PFSK-1 (cell line): ENCODE data around the gene DLGAP1.

Experiments
- FOXP2 ChIP-seq: optimal IDR thresholded peaks from 2 replicates; pipeline ENCODE3; 2011; ENCODE audit warnings: borderline replicate concordance, control low read depth, inconsistent platforms; ENCODE audit not compliant: insufficient read depth; ENCODE audit errors: extremely low read length, extremely low read depth
- POLR2AphosphoS5 ChIP-seq: IDR thresholded peaks from 2 replicates; pipeline ENCODE4 v1.6.1; 2012; ENCODE audit warnings: low read depth, mild to moderate bottlenecking, control low read depth, low read length, moderate library complexity
- REST ChIP-seq, 2 experiments: IDR thresholded peaks; 2 replicates each; pipeline versions ENCODE4 v1.6.1 to v1.8.0; 2011 to 2012; ENCODE audit warnings: low read depth in 2 of 2, low read length in 2 of 2, control low read depth in 1 of 2, inconsistent platforms in 1 of 2, mild to moderate bottlenecking in 1 of 2, moderate library complexity in 1 of 2; ENCODE audit not compliant: insufficient read depth in 1 of 2
- SIN3A ChIP-seq: IDR thresholded peaks from 2 replicates; pipeline ENCODE4 v1.6.1; 2012; ENCODE audit warnings: mild to moderate bottlenecking, low read length, moderate library complexity, borderline replicate concordance; ENCODE audit not compliant: insufficient read depth
- TAF1 ChIP-seq: IDR thresholded peaks from 2 replicates; pipeline ENCODE4 v1.6.1; 2012; ENCODE audit warnings: low read length, control low read depth, borderline replicate concordance; ENCODE audit not compliant: insufficient read depth

Gene DLGAP1

GRCh38 chr18:4193086-4193485, 262.0 kb downstream of the DLGAP1 start:
- no peak for TF ChIP-seq FOXP2
- no peak for TF ChIP-seq SIN3A
- no peak for TF ChIP-seq REST (IDR thresholded peaks at IDR 0.05; ENCODE audit: insufficient read depth in 1 of 2, low read depth in 2 of 2, low read length in 2 of 2)
- no peak for TF ChIP-seq TAF1
- TF ChIP-seq POLR2AphosphoS5 = no peak

- TF ChIP-seq FOXP2 = no peak
- TF ChIP-seq SIN3A = no peak
- no peak for TF ChIP-seq REST (IDR thresholded peaks at IDR 0.05; ENCODE audit: insufficient read depth in 1 of 2, low read depth in 2 of 2, low read length in 2 of 2)
These were observed 273.1 kb downstream of the DLGAP1 start for GRCh38 chr18:4181882-4182568.

- TF ChIP-seq REST (IDR thresholded peaks at IDR 0.05; ENCODE audit: insufficient read depth in 1 of 2, low read depth in 2 of 2, low read length in 2 of 2) (no peak), FOXP2 (no peak), TAF1 (no peak), SIN3A (no peak), POLR2AphosphoS5 (no peak)
These were observed 274.0 kb downstream of the DLGAP1 start for GRCh38 chr18:4181086-4181485.

GRCh38 chr18:4172196-4173100, 282.7 kb downstream of the DLGAP1 start:
- no peak for TF ChIP-seq TAF1
- TF ChIP-seq REST (IDR thresholded peaks at IDR 0.05; ENCODE audit: insufficient read depth in 1 of 2, low read depth in 2 of 2, low read length in 2 of 2) = no peak
- TF ChIP-seq FOXP2 = no peak
- no peak for TF ChIP-seq POLR2AphosphoS5
- no peak for TF ChIP-seq SIN3A

- TF ChIP-seq FOXP2 = no peak
- TF ChIP-seq SIN3A = no peak
- no peak for TF ChIP-seq POLR2AphosphoS5
- no peak for TF ChIP-seq TAF1
- TF ChIP-seq REST (IDR thresholded peaks at IDR 0.05; ENCODE audit: insufficient read depth in 1 of 2, low read depth in 2 of 2, low read length in 2 of 2) = no peak
These were observed 297.8 kb downstream of the DLGAP1 start for GRCh38 chr18:4157352-4157751.
